ENCODE measurements around the gene XAB2.

The XAB2 gene

DNA sequence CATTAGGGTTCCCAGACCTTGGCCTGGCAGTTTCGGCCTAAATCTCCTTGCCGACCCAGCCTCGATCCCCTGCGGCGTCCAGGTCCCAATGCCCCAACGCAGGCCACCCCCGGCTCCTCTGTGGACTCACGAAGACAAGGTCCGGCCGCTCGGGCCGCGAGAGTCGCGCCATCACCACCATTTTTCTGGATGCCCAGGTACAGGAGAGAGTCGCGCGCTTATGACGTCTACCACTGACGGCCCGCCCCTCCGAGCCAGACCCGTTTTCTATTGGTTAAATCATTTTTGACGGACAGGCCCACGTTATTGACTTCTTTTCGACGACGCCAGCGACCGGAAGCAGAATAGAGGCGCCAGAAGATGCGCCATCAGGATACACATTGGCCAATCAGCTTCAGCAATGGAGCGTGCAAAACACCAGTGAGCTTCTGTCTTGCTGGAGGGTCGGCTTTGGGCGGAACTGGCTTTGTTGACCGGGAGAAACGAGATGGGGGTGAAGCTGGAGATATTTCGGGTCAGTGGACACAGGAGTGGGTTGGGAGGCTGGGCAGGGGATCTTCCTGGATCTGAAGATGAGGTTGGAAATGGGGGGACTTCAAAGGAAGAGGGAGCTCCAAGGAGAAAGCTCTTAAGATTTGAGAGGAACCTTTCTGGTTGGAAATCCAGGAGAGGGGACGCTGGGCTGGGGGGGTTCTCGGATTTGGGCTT lies at the start of gene XAB2, which contains the start of gene PET100:
XAB2 (minus strand) TSS at position 199 of the 708 bp plus-strand sequence; CDS start at position 181, 18 bp downstream.
PET100 (plus strand) TSS at position 447 of the 708 bp plus-strand sequence; CDS start at position 488, 41 bp downstream.
- in situ Hi-C loops (cut with MboI; ENCODE audit: low sequenced_read_pairs), result no loop called here

DNA sequence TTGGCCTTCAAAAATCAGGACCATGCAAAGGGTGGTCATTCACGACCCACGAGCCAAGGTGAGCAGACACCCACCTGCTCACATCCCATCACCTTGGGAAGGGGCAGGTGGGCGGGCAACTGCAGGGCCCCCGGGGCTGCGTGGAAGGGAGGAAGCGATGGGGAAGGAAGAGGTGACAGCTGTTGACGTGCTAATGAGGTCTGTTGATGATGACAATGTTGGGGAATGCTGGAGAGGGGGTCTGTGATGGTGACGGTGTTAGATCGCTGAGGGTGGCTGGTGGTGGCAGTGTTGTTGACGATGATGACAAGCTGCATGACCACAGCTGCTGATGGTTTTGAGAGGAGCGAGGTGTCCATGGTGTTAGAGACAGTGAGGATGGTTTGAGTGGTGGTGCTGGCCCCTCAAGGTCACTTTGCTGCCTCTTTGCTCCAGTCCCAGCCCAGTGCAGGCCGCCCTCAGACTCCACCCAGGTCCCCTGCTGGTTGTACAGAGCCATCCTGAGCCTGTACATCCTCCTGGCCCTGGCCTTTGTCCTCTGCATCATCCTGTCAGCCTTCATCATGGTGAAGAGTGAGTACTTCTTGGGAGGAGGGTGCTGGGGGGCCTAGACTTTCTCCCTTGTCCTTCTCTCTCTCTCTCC lies 48.4 kb upstream of the XAB2 start:
- in situ Hi-C loops (cut with MboI; ENCODE audit: low sequenced_read_pairs), result no loop called here

DNA sequence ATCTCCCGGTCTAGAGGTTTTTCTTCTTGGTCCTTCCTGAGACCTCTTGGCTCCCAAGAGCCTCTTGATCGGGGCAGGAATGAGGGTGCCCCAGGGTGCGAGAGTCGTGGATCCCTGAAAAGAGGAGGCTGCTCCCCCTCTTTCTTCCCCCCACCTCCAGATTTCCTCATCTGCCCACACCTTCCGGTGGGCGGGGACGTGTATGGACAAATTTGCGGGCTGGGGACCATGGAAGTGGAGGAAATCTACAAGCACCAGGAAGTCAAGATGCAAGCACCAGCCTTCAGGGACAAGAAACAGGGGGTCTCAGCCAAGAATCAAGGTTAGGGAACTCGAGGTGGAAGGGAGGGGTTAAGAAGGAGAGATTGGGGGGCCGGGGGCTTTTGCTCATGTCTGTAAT lies 47.5 kb upstream of the XAB2 start, which contains the start of gene MCEMP1:
MCEMP1 (plus strand) TSS at position 237 of the 400 bp plus-strand sequence; CDS start at position 268, 31 bp downstream.
- in situ Hi-C loops (cut with MboI; ENCODE audit: low sequenced_read_pairs), result no loop called here

DNA sequence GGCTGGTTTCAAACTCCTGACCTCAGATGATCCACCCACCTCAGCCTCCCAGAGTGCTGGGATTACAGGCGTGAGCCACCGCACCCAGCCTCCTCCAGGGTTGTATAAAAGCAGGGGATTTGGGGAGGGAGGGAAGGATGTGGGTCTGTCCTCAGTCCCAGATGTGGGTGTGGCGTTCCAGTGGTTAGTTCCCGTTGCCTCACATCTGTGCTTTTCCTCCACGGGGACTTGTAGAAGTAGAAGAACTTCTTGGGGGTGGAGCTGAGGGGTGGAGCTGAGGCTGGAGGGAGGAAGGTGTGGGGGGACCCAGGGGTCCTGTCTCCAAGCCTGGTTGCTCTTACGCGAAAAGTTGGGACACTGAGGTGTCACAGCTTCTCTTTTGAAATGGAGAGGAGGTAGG lies 47.0 kb upstream of the XAB2 start:
- in situ Hi-C loops (cut with MboI; ENCODE audit: low sequenced_read_pairs), result no loop called here

DNA sequence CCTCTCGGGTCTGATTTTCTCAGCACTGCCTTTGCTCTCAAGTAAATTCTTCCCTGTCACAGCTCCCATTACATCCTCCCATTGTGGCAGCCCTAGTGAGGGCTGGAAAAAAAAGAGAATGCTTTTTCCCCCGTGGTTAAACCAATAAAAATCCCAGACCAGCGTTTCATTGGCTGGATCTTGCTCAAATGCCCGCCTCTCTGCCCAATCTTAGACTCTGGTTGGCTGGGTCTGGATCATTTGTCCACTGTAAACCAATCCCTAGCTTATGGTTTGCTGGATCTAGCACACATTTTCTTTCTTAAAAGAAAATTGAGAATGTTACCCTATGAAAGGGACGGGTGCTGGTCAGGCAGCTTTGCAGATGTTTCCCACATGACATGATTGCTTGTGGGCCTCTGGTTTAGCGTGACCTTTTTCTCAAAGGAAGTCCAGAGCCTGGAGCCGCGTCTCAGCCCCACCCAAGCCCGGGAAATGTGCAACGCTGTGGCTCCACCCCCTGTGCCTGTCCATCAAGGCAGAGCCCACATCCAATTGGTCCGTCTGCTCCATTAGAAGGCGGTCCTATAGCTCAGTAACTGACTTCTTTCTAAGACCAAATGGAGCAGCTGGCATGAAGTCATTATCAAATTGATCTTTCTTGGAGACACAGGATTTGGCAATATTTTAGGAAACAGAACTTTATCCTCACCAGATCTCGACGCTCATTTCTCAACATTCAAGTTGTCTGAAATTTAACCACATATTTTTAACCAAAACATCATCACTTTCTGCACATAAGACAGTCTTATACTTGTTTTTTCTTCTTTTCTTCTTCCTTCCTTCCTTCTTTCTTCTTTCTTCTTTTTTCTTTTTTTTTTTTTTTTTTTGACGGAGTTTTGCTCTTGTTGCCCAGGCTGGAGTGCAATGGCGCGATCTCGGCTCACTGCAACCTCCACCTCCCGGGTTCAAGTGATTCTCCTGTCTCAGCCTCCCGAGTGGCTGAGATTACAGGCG lies 45.0 kb upstream of the XAB2 start:
- in situ Hi-C loops (cut with MboI; ENCODE audit: low sequenced_read_pairs), result no loop called here

DNA sequence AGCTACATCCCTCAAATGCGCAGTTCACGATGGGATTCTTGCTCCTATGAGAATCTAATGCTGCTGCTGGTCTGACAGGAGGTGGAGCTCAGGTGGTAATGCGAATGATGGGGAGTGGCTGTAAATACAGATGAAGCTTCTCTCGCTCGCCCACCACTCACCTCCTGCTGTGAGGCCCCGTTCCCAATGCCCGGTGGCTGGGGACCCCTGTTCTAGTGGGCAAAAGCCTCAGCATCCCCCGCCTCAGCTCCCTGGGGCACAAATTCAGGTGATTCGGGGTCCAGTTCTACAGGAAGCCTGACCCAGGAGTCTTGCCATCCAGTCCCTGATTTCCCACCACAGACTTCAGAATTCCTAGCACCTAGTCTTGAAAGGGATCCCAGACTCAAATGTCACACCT lies 43.2 kb upstream of the XAB2 start:
- in situ Hi-C loops (cut with MboI; ENCODE audit: low sequenced_read_pairs), result no loop called here

DNA sequence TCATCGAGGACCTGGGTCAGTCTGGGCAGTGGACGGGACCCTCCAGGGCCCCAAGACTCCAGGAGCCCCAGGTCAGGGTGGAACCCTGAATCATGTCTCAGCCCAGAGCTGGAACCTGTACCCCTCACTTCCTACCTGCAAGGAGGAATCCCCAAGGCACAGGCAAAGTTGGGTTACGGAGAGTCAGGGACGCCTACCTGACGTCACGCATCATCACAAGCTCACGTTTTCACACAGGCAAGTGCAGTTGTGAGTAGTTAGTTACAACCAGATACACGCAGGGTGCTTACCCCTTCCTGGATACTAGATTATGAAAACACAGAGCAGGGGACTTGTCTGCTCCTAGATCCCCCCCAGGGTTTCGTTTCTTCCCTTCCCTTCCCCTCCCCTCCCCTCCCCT lies 41.4 kb upstream of the XAB2 start:
- in situ Hi-C loops (cut with MboI; ENCODE audit: low sequenced_read_pairs), result no loop called here

DNA sequence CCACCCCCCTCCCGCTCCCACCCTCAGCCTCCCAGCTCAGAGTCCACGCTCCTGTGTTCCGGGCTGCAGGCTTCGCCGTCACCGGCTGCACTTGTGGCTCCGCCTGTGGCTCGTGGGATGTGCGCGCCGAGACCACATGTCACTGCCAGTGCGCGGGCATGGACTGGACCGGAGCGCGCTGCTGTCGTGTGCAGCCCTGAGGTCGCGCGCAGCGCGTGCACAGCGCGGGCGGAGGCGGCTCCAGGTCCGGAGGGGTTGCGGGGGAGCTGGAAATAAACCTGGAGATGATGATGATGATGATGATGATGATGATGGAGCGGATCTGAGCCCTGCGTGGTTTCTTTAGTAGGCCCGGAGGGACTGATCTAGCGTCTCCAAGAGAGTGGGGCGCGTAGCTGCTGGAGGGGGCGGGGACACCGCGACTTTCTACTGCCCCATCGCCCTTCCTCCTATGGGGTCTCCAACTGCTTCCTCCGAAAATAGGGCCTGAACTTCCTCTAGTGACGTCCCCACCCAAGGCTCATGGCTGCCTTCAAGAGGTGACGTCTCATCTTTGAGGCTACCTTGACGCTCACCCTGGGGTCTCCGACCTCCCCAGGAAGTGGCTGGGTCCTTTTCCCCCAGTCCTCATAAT lies 40.9 kb upstream of the XAB2 start:
- in situ Hi-C loops (cut with MboI; ENCODE audit: low sequenced_read_pairs), result no loop called here

DNA sequence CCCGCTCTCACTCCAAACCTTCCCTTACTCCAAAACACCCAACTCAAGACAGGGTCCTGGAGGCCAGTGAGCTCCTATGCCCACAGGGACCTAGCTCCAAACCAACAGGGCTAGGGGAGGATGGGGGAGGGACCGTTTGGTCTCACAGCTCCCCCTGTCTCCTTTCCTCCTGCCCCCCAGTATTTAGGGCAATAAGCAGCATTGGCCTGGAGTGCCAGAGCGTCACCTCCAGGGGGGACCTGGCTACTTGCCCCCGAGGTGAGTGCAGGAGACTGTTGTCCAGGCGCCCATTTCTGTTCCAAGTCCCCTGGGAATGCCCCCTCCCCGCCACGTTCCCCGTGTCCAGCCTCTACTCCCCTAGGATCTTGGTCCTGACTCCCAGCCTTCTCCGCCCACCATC lies 40.3 kb upstream of the XAB2 start:
- in situ Hi-C loops (cut with MboI; ENCODE audit: low sequenced_read_pairs), result no loop called here

DNA sequence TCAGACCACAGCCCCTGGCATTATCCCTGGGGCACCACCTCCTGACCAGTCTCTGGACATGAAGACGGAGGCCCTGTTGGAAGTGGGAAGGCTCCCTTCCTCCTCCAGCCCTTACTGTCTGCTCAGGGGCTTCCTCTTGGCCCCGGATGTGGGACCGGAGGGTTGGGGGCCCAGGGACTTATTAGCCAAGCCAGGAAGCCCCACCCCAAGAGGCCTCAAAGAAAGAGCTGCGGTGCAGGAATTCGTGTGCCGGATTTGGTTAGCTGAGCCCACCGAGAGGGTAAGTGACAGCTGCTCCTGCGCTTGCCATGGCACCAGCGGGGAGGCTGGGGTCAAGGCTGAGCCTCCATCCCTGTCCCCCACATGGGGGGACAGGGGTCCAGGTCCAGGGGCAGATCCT lies 39.5 kb upstream of the XAB2 start, which contains the start of gene RETN:
RETN (plus strand) TSS at position 208 of the 400 bp plus-strand sequence. CDS start 278 bp downstream, outside the sequence.
- in situ Hi-C loops (cut with MboI; ENCODE audit: low sequenced_read_pairs), result no loop called here

DNA sequence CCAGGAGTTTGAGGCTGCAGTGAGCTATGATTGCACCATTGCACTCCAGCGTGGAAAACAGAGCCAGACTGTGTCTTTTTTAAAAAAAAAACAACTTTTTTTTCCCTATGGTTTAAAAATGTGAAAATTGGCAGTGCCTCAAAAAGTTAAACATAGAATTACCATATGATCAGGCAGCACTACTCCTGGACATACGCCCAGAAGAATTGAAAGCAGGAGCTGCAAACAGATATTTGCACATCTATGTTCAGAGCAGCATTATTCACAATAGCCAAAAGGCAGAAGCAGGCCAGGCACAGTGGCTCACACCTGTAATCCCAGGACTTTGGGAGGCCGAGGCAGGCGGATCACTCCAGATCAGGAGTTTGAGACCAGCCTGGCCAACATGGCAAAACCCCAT lies 35.7 kb upstream of the XAB2 start:
- in situ Hi-C loops (cut with MboI; ENCODE audit: low sequenced_read_pairs), result no loop called here

DNA sequence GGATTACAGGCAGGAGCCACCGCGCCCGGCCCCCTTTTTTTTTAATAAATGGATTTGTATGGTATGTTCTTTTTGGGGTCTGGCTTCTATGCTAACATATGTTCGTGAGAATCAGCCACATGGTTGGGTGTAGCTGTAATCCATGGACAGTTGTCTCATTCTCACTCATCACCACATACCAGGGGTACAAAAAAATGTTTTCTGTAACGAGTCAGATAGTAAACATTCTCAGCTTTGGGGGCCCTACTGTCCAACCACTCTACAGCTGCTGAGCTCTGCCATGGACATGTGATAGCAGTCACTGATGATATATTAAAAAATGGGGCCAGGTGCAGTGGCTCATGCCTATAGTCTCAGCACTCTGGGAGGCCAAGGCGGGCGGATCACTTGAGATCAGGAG lies 34.4 kb upstream of the XAB2 start:
- in situ Hi-C loops (cut with MboI; ENCODE audit: low sequenced_read_pairs), result no loop called here

DNA sequence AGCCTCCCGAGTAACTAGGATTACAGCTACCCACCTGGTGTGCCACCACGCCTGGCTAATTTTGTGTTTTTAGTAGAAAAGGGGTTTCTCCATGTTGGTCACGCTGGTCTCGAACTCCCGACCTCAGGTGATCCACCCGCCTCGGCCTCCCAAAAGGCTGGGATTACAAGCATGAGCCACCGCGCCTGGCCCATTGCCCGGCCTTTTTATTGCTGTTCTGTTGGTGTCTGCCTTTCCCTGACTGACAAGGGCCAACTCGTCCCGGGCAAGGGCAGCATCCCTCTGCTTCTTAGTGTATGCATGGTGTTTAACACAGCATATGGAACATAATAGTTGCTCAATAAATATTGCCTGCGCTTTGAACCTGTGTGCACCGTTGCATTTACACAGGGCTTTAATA lies 33.3 kb upstream of the XAB2 start:
- in situ Hi-C loops (cut with MboI; ENCODE audit: low sequenced_read_pairs), result no loop called here

DNA sequence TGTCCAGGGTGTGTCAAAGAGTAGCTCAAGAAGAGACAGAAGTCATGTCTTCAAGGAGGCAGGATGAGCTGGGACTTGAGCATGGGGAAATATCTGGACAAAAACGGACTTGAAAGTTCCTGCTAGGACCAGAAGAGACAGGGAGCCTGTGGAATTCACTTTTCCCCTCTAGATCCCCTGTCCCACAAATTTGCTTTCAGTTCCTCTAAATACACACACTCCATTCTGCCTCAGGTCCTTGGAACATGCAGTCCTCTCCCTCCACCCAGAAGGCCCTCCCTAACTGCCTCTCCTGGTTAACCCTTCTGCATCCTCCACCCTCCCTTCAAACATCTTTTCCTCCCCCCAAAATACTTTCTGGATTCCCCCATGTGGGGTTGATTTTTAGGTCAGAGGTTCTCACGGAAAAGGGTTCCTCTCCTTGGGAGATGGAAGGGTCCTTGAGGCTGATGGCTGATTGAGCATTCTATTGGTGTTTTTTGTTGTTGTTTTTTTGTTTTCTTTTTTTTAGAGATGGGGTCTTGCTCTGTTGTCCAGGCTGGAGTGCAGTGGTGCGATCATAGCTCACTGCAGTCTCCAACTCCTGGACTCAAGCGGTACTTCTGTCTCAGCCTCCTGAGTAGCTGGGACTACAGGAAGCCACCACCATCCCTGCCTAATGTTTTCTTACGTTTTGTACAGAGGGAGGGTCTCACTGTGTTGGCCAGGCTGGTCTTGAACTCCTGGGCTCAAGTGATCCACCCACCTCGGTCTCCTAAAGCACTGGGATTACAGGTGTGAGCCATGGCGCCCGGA lies 32.6 kb upstream of the XAB2 start:
- in situ Hi-C loops (cut with MboI; ENCODE audit: low sequenced_read_pairs), result no loop called here

DNA sequence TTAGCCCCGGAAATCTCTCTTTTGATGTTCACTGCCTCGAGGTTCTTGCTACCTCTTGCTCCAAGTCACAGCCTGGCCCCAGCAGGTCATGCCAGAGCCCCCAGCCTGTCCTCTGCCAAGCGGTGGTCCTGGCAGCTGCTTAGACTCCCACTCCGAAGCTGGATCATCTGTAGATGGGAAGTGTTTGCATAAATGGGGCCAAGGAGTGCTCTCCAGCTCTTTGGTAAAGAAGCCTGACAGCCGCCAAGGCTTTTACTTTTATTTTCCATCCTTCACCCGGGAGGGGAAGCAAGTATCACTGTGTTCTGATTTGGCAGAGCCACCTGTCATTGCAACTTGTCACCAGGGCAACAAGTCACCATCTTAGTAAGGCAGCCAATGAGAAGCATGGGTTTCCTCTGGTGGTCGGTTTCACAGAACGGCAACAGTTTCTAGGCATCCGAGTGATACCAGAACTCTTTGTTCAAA lies 28.9 kb upstream of the XAB2 start:
- in situ Hi-C loops (cut with MboI; ENCODE audit: low sequenced_read_pairs), result no loop called here

DNA sequence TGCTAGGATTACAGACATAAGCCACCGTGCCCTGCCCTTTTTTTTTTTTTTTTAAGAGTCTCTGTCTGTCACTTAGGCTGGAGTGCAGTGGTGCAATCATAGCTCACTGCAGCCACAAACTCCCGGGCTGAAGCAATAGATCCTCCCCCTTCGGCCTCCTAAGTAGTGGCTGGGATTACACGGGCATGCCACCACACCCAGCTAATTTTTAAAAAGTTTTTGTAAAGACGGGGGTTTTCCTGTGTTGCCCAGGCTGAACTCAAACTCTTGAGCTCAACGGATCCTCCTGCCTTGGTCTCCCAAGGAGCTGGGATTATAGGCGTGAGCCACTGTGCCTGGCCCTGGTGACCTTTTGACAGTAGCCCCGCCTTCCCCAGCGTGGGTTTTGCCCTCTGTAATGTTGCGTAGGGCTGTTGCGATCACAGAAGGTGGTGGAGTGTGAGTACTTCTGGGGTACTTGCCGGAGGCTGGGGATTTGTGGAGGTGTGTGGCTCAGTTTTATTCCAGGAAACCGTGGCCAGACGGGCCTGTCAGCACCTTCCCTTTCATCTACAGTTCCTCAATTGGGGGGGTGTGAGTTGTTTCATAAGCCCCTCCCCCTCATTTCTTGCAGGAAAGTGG lies 27.9 kb upstream of the XAB2 start:
- in situ Hi-C loops (cut with MboI; ENCODE audit: low sequenced_read_pairs), result no loop called here

DNA sequence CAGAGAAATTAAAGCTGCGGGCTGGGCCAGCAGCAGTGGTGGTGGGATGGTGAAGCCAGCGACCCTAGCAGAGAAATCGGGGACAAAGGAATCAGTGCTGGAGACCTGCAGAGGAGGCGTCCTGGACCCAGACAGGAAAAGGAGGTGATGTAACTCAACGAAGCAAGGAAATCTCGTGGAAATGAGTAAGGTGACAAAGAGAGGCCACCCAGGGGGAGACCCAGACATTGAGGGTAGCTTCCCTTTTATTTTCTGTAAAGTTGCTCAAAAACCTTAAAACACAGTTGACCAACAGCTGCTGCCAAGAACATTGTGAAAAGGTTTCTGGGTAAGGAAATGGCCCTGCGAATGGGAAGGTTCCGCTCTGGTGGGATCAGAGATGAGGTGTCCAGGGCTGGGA lies 26.2 kb upstream of the XAB2 start:
- in situ Hi-C loops (cut with MboI; ENCODE audit: low sequenced_read_pairs), result no loop called here

DNA sequence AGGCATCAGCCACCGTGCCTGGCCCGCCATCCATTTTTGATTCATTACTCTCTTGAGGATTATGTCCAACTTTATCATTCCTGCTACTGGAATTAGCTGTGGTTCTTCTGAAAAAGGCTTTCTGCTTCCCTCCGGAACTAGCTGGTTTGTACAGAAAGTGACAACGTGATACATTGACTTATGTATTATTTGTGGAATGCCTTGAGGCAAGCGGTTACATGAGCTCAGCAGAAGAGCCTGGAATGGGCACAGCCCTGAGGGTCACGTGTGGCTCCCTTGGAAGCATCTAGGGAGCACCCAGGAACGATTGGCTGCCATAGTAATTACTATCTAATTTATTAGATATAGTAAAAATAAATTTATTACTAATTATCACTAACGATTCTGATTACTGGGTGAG lies 25.1 kb upstream of the XAB2 start:
- in situ Hi-C loops (cut with MboI; ENCODE audit: low sequenced_read_pairs), result no loop called here

DNA sequence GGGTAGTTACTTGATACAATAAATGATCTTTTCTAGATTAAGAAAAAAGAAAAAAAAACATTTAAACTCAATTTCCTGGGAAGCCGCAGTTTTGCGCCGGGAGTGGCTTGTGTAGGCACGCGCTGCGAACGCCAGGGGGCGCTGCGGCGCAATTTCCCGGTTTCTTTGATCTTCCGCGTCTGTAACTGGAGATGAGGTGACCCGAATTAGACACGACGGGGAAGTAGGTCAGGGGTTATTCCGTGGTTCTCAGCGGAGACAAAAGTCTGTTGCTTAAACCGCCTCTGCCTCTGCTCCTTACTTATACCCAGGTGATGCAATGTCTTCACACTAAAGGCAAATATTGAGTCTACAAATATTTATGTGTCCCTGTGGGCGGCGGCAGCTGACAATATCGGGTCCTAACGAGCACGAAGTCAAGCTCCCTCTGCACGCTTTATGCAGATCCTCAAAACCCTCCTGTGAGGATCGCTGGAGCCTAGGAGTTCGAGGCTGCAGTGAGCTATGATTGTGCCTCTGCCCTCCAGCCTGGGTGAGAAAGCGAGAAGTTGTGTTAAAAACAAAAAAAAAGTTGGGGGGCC lies 22.8 kb upstream of the XAB2 start:
- in situ Hi-C loops (cut with MboI; ENCODE audit: low sequenced_read_pairs), result no loop called here

Data from hTERT RPE-1 (cell line).